ENCODE data around the gene PAFAH1B1. TPM values are rescaled to one million over a fixed set of nuclear protein-coding genes. Genes with fewer than 3 reads are reported as not detected.

PAFAH1B1 gene
- total RNA-seq, 2 experiments from 2014 or later, result 159 to 168 TPM

GRCh38 chr17:2700491-2701141, 107.2 kb downstream of the PAFAH1B1 start:
- Mint-ChIP-seq H3K27ac (no peak overlapping the region), H3K36me3 (ENCODE audit: low read depth) (peaks cover 28% of the 10 kb centered on the region), H3K9me3 (no peaks in the 10 kb centered on the region), H3K4me1 (ENCODE audit: low read depth) (peaks cover 3% of the 10 kb centered on the region), H3K4me3 (no peak overlapping the region), H3K27me3 (no peaks in the 10 kb centered on the region)
- ATAC-seq, result no peak
- TF ChIP-seq, protein P1, sequence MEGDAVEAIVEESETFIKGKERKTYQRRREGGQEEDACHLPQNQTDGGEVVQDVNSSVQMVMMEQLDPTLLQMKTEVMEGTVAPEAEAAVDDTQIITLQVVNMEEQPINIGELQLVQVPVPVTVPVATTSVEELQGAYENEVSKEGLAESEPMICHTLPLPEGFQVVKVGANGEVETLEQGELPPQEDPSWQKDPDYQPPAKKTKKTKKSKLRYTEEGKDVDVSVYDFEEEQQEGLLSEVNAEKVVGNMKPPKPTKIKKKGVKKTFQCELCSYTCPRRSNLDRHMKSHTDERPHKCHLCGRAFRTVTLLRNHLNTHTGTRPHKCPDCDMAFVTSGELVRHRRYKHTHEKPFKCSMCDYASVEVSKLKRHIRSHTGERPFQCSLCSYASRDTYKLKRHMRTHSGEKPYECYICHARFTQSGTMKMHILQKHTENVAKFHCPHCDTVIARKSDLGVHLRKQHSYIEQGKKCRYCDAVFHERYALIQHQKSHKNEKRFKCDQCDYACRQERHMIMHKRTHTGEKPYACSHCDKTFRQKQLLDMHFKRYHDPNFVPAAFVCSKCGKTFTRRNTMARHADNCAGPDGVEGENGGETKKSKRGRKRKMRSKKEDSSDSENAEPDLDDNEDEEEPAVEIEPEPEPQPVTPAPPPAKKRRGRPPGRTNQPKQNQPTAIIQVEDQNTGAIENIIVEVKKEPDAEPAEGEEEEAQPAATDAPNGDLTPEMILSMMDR (IDR thresholded peaks at IDR 0.05), result no peak
- ChIA-PET CTCF (no interaction called here), POLR2A (interaction anchor here (1.0 kb wide), 1 partner anchor 15 kb away, joined by 5 read pairs; no protein-coding TSS in a partner anchor)
- no peak for DNase-seq
- intact Hi-C loops (cut with micrococcal nuclease), result no loop called here

DNA sequence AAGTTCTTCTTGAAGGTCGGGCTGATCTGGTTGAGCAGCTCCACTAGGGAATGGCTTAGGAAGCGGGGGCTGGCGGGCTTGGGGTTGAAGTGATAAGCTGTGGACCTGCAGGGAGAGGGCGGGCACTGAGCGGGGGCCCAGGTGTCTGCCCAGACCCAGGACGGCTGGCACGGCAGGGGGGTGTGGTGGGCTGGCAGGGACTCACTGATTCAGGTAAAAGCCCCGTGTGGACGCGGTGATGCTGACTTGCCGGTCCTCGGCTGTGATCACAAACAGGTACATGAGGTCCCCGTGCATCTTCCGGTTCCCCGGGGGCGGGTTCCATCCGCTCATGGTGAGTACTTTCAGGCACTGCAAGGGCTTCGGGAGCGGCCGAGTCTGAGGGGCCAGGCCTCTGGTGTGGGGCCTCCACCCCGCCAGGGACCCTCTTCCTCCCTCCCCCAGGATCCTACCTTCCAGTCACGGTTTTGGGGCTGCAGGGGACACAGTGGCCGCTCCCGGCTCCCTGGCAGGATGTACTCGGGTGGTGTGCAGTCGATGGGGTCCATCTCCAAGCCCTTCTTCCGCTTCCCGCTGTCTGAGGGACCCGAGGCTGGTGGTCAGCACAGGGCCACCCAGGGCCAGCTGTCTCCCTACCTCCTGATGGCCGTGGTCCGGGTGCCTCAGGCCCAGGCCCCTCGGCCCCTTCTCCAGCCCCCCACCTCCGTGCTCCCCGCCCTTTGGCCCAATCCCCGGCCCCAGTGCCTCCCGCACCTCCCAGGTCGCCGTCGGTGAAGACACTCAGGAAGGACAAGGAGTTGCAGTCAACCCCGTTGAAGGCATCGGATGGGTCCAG, 107.9 kb downstream of the PAFAH1B1 start:
- H3K4me3 Mint-ChIP-seq, result no peak overlapping the region
- peaks cover 7% of the 10 kb centered on the region for H3K4me1 Mint-ChIP-seq (ENCODE audit: low read depth)
- no peaks in the 10 kb centered on the region for H3K27me3 Mint-ChIP-seq
- ChIA-PET POLR2A (interaction anchor here (1.0 to 1.9 kb wide), 2 partner anchors 9 to 15 kb away, joined by 3 to 6 read pairs; no protein-coding TSS in a partner anchor), CTCF (no interaction called here)
- H3K36me3 Mint-ChIP-seq (ENCODE audit: low read depth), result peaks cover 29% of the 10 kb centered on the region
- TF ChIP-seq, protein P1 (IDR thresholded peaks at IDR 0.05), result no peak
- intact Hi-C loops (cut with micrococcal nuclease), result no loop called here
- H3K9me3 Mint-ChIP-seq, result no peaks in the 10 kb centered on the region
- H3K27ac Mint-ChIP-seq, result no peak overlapping the region
- ATAC-seq (no peak), DNase-seq (no peak)

- no peak for DNase-seq
Observed at GRCh38 chr17:2701996-2702741, 108.7 kb downstream of the PAFAH1B1 start.

DNA sequence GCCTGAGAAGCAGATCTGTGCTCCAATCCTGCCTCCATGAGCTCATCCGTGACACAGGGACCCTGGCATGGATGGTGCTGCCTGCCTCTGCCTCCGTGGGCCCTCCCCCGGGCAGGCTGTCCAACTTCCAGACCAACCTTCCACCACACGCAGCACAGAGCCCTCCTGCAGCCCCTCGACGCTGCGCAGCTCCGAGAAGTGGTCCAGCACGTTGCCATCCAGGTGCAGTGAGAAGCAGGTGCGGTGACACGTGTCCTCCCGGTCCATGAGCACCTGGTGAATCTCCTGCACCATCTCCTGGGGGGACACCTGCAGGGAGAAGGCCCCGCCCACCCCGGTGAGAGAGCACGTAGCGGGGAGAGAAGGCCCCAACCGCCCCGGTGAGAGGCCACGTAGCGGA, 109.7 kb downstream of the PAFAH1B1 start:
- H3K4me1 Mint-ChIP-seq (ENCODE audit: low read depth), result peaks cover 8% of the 10 kb centered on the region
- ChIA-PET CTCF (no interaction called here), POLR2A (no interaction called here)
- H3K27ac Mint-ChIP-seq, result no peak overlapping the region
- ATAC-seq (no peak), DNase-seq (no peak)
- intact Hi-C loops (cut with micrococcal nuclease), result no loop called here
- H3K9me3 Mint-ChIP-seq, result no peaks in the 10 kb centered on the region
- H3K4me3 Mint-ChIP-seq, result no peak overlapping the region
- H3K36me3 Mint-ChIP-seq (ENCODE audit: low read depth), result peaks cover 28% of the 10 kb centered on the region
- TF ChIP-seq, protein P1 (IDR thresholded peaks at IDR 0.05), result no peak
- no peaks in the 10 kb centered on the region for H3K27me3 Mint-ChIP-seq

More at GRCh38 chr17:2701996-2702741, 108.7 kb downstream of the PAFAH1B1 start:
- Mint-ChIP-seq H3K36me3 (ENCODE audit: low read depth) (peaks cover 29% of the 10 kb centered on the region), H3K4me1 (ENCODE audit: low read depth) (peaks cover 7% of the 10 kb centered on the region), H3K4me3 (no peak overlapping the region), H3K9me3 (no peaks in the 10 kb centered on the region), H3K27me3 (no peaks in the 10 kb centered on the region), H3K27ac (no peak overlapping the region)
- TF ChIP-seq, protein P1 (IDR thresholded peaks at IDR 0.05), result no peak
- no peak for ATAC-seq
- intact Hi-C loops (cut with micrococcal nuclease), result no loop called here
- POLR2A ChIA-PET, result interaction anchor here (0.7 to 1.9 kb wide), 5 partner anchors 9 to 22 kb away, joined by 3 to 6 read pairs (median 3); no protein-coding TSS in a partner anchor
- CTCF ChIA-PET, result no interaction called here
